Endothelial cell of umbilical vein (primary cell): Measurements from ENCODE around the gene MRPL14. TPM values are rescaled to one million over a fixed set of nuclear protein-coding genes. Genes with fewer than 3 reads are reported as not detected.
"Not testable (repeated sequence)": the region's sequence is repeated elsewhere in the genome, so short reads cannot be mapped to it uniquely, and the experiment has no call there.

Source experiments
- BruUV-seq: library from RNA; stranded (reverse); fragments of 400-500 nt; replicated peaks from 2 replicates; lab custom pipeline; 2021; lab: Mats Ljungman, UMichigan
- CTCF ChIA-PET: fragments of 300-600, 350-600 bp; sonication (Branson Sonifier 250); formaldehyde crosslinking; loops from one replicate; lab custom pipeline; 2021; ENCODE audit warnings: antibody characterized with exemption, inconsistent platforms; lab: Charles Lee
- POLR2A ChIA-PET: fragments of 300-600, 350-600 bp; sonication (Branson Sonifier 250); formaldehyde crosslinking; loops from one replicate; lab custom pipeline; 2021; ENCODE audit warnings: antibody characterized with exemption, inconsistent platforms; lab: Charles Lee
- DNase-seq: peaks from one replicate; pipeline ENCODE4 v3.0.0-alpha.2; 2011; ENCODE audit warnings: low read depth, low spot score
- FAIRE-seq: peaks from 2 replicates; lab custom pipeline; 2011; peaks lifted over from hg19 to GRCh38; lab: Jason Lieb, UNC
- H2AFZ ChIP-seq: 2 replicates; pipeline ENCODE4 v1.6.0; 2012; ENCODE audit warnings: low read depth, low read length, control low read depth, inconsistent platforms
- H3K27ac ChIP-seq: 2 replicates; pipeline ENCODE4 v1.5.1; 2011; ENCODE audit warnings: low read depth, mild to moderate bottlenecking, control low read depth, low read length, moderate library complexity; ENCODE audit not compliant: insufficient read depth
- H3K27me3 ChIP-seq, 2 experiments: 2 replicates each; pipeline versions ENCODE4 v1.6.0 to v1.6.1; 2011; ENCODE audit warnings: low read length in 2 of 2, mixed read lengths in 1 of 2; ENCODE audit not compliant: control insufficient read depth in 2 of 2, insufficient read depth in 2 of 2
- H3K36me3 ChIP-seq, 2 experiments: 2 replicates in 1 of 2; 3 replicates in 1 of 2; pipeline ENCODE4 v1.5.1; 2011; ENCODE audit warnings: low read length in 2 of 2, mild to moderate bottlenecking in 1 of 2, moderate library complexity in 1 of 2; ENCODE audit not compliant: control insufficient read depth in 2 of 2, insufficient read depth in 2 of 2; ENCODE audit errors: extremely low read depth in 1 of 2
- H3K4me1 ChIP-seq: 3 replicates; pipeline ENCODE4 v1.5.1; 2011; ENCODE audit warnings: mild to moderate bottlenecking, low read length; ENCODE audit not compliant: control insufficient read depth, insufficient read depth; ENCODE audit errors: extremely low read depth
- H3K4me2 ChIP-seq: 2 replicates; pipeline ENCODE4 v1.6.1; 2011; ENCODE audit warnings: low read length, control low read depth, mixed read lengths; ENCODE audit not compliant: insufficient read depth
- H3K4me3 ChIP-seq, 3 experiments: fragments of 200-600 bp in 1 of 3; sonication (generic), shearing (Covaris generic) in 1 of 3; replicated peaks in 1 of 3; 2 replicates each; pipeline ENCODE4 v1.5.1; 2011 to 2016; ENCODE audit warnings: control low read depth in 3 of 3, low read length in 3 of 3, mild to moderate bottlenecking in 2 of 3, inconsistent platforms in 1 of 3, low read depth in 1 of 3, moderate library complexity in 1 of 3; ENCODE audit not compliant: insufficient read depth in 1 of 3
- H3K79me2 ChIP-seq: 2 replicates; pipeline ENCODE4 v1.6.0; 2012; ENCODE audit warnings: low read length, inconsistent platforms; ENCODE audit not compliant: control insufficient read depth, insufficient read depth
- H3K9ac ChIP-seq: replicated peaks from 2 replicates; pipeline ENCODE3; 2011; ENCODE audit warnings: low read length, control low read depth; ENCODE audit not compliant: insufficient read depth; ENCODE audit errors: extremely low read depth
- H3K9me1 ChIP-seq: replicated peaks from 3 replicates; pipeline ENCODE4 v1.6.0; 2011; ENCODE audit warnings: mild to moderate bottlenecking, low read length; ENCODE audit not compliant: control insufficient read depth, insufficient read depth; ENCODE audit errors: extremely low read depth
- H3K9me3 ChIP-seq: replicated peaks from 2 replicates; pipeline ENCODE4 v1.5.1; 2012; ENCODE audit warnings: low read length, inconsistent platforms; ENCODE audit not compliant: control insufficient read depth, insufficient read depth
- H4K20me1 ChIP-seq: replicated peaks from 2 replicates; pipeline ENCODE3; 2011; ENCODE audit warnings: mild to moderate bottlenecking, low read length; ENCODE audit not compliant: control insufficient read depth, insufficient read depth; ENCODE audit errors: extremely low read depth
- CTCF ChIP-seq, 2 donors: IDR thresholded peaks; 1 replicate in 1 of 2; 2 replicates in 1 of 2; pipeline ENCODE4 v1.5.1; 2011; ENCODE audit warnings: low read length in 2 of 2, mild to moderate bottlenecking in 2 of 2, moderate library complexity in 2 of 2, control low read depth in 1 of 2, inconsistent platforms in 1 of 2, low read depth in 1 of 2; ENCODE audit not compliant: insufficient read depth in 1 of 2; ENCODE audit errors: extremely low read depth in 1 of 2
- POLR2A ChIP-seq: IDR thresholded peaks from 2 replicates; pipeline ENCODE4 v1.6.1; 2012; ENCODE audit warnings: low read depth, mild to moderate bottlenecking, control low read depth, low read length
- dilution Hi-C: fragments of 300-500 bp; cut with MboI; formaldehyde crosslinking; loops from one replicate; pipeline ENCODE4 v1.15.0; 2019; ENCODE audit warnings: low sequenced_read_pairs; ENCODE audit not compliant: extremely low pct_ligation_motif_present
- intact Hi-C: fragments of 100-400 bp; cut with micrococcal nuclease; formaldehyde crosslinking; loops from one replicate; pipeline ENCODE4 v1.10.0; 2022
- polyA plus RNA-seq, 4 experiments: library from polyadenylated mRNA; depleted of rRNA in 3 of 4; stranded (reverse) in 3 of 4; unstranded in 1 of 4; fragments of >200 nt; gene quantifications; 2 replicates each; pipeline versions ENCODE4 v1.2.1 to v1.2.3, GENCODE V29; 2011 to 2012; ENCODE audit warnings: missing spikeins in 1 of 4
- total RNA-seq: library from RNA; stranded (reverse); gene quantifications from 2 replicates; pipeline ENCODE4 v1.2.3, GENCODE V29; 2021
- TF ChIP-seq, protein P1 (sequence below): IDR thresholded peaks from 2 replicates; pipeline ENCODE4 v1.6.1; 2011; ENCODE audit not compliant: insufficient read depth, insufficient read length

MRPL14 gene
- total and polyA plus RNA-seq, 2 donors (not counting 3 experiments of a cell fraction or from before 2014, with no cell fraction given) = 68.1 to 103 TPM

GRCh38 chr6:44096612-44097011, 30.6 kb downstream of the MRPL14 start:
- intact Hi-C loops = loop anchor here (1.0 to 2.0 kb wide), 5 partner anchors 55 to 242 kb away; no protein-coding TSS in a partner anchor
- TF ChIP-seq CTCF (IDR thresholded peaks at IDR 0.05; ENCODE audit: extremely low read depth in 1 of 2, insufficient read depth in 1 of 2, low read depth in 1 of 2, low read length in 2 of 2) = peak; percentile 77 to 83
- TF ChIP-seq POLR2A = no peak
- TF ChIP-seq, protein P1, sequence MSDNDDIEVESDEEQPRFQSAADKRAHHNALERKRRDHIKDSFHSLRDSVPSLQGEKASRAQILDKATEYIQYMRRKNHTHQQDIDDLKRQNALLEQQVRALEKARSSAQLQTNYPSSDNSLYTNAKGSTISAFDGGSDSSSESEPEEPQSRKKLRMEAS = no peak
- Histone ChIP-seq H3K4me2 (no peak overlapping the region), H3K4me1 (no peaks in the 10 kb centered on the region), H2AFZ (no peak overlapping the region), H3K9me3 (no peaks in the 10 kb centered on the region), H3K9me1 (no peaks in the 10 kb centered on the region), H3K27me3 (no peaks in the 10 kb centered on the region), H4K20me1 (no peaks in the 10 kb centered on the region), H3K27ac (no peak overlapping the region), H3K4me3 (no peak overlapping the region), H3K79me2 (no peaks in the 10 kb centered on the region), H3K9ac (no peak overlapping the region), H3K36me3 (no peaks in the 10 kb centered on the region)
- FAIRE-seq = peak; percentile 91
- POLR2A ChIA-PET = interaction anchor here (0.6 kb wide), 2 partner anchors 93 to 160 kb away, joined by 3 to 4 read pairs; partner anchors contain the start of gene SLC35B2
- DNase-seq = peak; percentile 66
- BruUV-seq = no TSS peak
- dilution Hi-C loops = no loop called here
- CTCF ChIA-PET = interaction anchor here (0.5 to 6.6 kb wide), 37 partner anchors 8 to 467 kb away, joined by 3 to 95 read pairs (median 7); partner anchors contain the start of genes AARS2, CAPN11, GTPBP2 and HSP90AB1

DNA sequence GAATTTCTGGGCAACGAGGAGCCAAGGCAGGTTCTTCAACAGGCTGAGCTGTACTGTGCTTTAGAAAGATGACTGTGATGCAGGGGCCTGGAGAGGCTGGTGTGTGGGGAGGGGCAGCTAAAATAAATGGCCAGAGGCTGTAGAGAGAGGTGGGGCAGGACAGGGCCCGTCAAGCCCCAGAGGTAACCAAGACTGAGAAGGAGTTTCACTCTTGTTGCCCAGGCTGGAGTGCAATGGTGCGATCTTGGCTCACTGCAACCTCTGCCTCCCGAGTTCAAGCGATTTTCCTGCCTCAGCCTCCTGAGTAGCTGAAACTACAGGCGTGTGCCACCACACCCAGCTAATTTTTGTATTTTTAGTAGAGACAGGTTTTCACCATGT, 32.0 kb downstream of the MRPL14 start:
- H3K9me1 ChIP-seq, intact Hi-C loops, H3K36me3 ChIP-seq, H2AFZ ChIP-seq, POLR2A ChIA-PET, FAIRE-seq, H3K4me2 ChIP-seq, dilution Hi-C loops, H3K9me3 ChIP-seq, DNase-seq, BruUV-seq, H4K20me1 ChIP-seq, H3K4me3 ChIP-seq, H3K9ac ChIP-seq, H3K4me1 ChIP-seq, H3K27me3 ChIP-seq, H3K27ac ChIP-seq, H3K79me2 ChIP-seq: not testable (repeated sequence)
- CTCF ChIA-PET = interaction anchor here (0.6 to 6.6 kb wide), 12 partner anchors 9 to 142 kb away, joined by 3 to 95 read pairs (median 3); no protein-coding TSS in a partner anchor
